RWPE2 (cell line): Measurements from ENCODE around the gene MTSS2.

Source experiments
- ATAC-seq: fragments of 200-7000 bp; cut with Tn5 transposase; 3 replicates; pipeline ENCODE4 v1.9.1; 2021; ENCODE audit warnings: low read depth
- DNase-seq: peaks from one replicate; pipeline ENCODE4 v3.0.0-alpha.2; 2020; ENCODE audit warnings: low spot score
- H3K27ac ChIP-seq: fragments of 450-650 bp; 2 replicates; pipeline ENCODE4 v1.5.1; 2017; ENCODE audit warnings: mild to moderate bottlenecking; ENCODE audit not compliant: poor library complexity, severe bottlenecking
- H3K27me3 ChIP-seq: fragments of 250-450 bp; sonication (Bioruptor Pico); 2 replicates; pipeline ENCODE4 v1.5.1; 2021; ENCODE audit warnings: mild to moderate bottlenecking, moderate library complexity; ENCODE audit not compliant: insufficient read depth, poor library complexity, severe bottlenecking
- H3K36me3 ChIP-seq: fragments of 250-450 bp; sonication (Bioruptor Pico); 2 replicates; pipeline ENCODE4 v1.5.1; 2020; ENCODE audit warnings: low read depth, mild to moderate bottlenecking, moderate library complexity
- H3K4me1 ChIP-seq: fragments of 250-450 bp; sonication (Bioruptor Pico); 2 replicates; pipeline ENCODE4 v1.5.1; 2021; ENCODE audit warnings: mild to moderate bottlenecking, moderate library complexity; ENCODE audit not compliant: insufficient read depth, poor library complexity, severe bottlenecking
- H3K4me3 ChIP-seq: fragments of 250-450 bp; sonication (Bioruptor Pico); 2 replicates; pipeline ENCODE4 v1.5.1; 2021; ENCODE audit warnings: mild to moderate bottlenecking, moderate library complexity; ENCODE audit not compliant: severe bottlenecking
- H3K9me3 ChIP-seq: fragments of 250-450 bp; sonication (Bioruptor Pico); 2 replicates; pipeline ENCODE4 v1.5.1; 2021; ENCODE audit warnings: mild to moderate bottlenecking, moderate library complexity; ENCODE audit not compliant: severe bottlenecking
- CTCF ChIP-seq: fragments of 450-650 bp; IDR thresholded peaks from one replicate; pipeline ENCODE4 v1.5.1; 2017; ENCODE audit warnings: mild to moderate bottlenecking, moderate library complexity; ENCODE audit not compliant: poor library complexity, severe bottlenecking

Gene MTSS2

GRCh38 chr16:70687102-70687511 is 1.3 kb upstream of the MTSS2 start:
- no peak for DNase-seq
- H3K27ac ChIP-seq: peak overlapping the region; percentile 92
- H3K36me3 ChIP-seq: peaks cover 22% of the 10 kb centered on the region
- no peak for TF ChIP-seq CTCF
- H3K4me1 ChIP-seq: peaks cover 53% of the 10 kb centered on the region
- no peaks in the 10 kb centered on the region for H3K27me3 ChIP-seq
- no peak overlapping the region for H3K4me3 ChIP-seq
- ATAC-seq: peak; percentile 8; the same call in 1 of the 3 replicates
- no peaks in the 10 kb centered on the region for H3K9me3 ChIP-seq

GRCh38 chr16:70686376-70687101 is 686 bp upstream of the MTSS2 start:
- ATAC-seq: peak; percentile 6; the same call in 1 of the 3 replicates
- no peak for DNase-seq
- Histone ChIP-seq H3K27me3 (no peaks in the 10 kb centered on the region), H3K4me1 (peaks cover 59% of the 10 kb centered on the region), H3K36me3 (peaks cover 28% of the 10 kb centered on the region), H3K9me3 (no peaks in the 10 kb centered on the region), H3K27ac (peak overlapping the region; percentile 92), H3K4me3 (peak overlapping the region; percentile 92)
- no peak for TF ChIP-seq CTCF

GRCh38 chr16:70685061-70685937 is 554 bp downstream of the MTSS2 start:
- TF ChIP-seq CTCF: no peak
- no peaks in the 10 kb centered on the region for H3K9me3 ChIP-seq
- ATAC-seq (peak; percentile 5; the same call in 2 of the 3 replicates), DNase-seq (no peak)
- H3K4me3 ChIP-seq: peak overlapping the region; percentile 92
- peaks cover 38% of the 10 kb centered on the region for H3K36me3 ChIP-seq
- peak overlapping the region; percentile 92 for H3K27ac ChIP-seq
- H3K4me1 ChIP-seq: peaks cover 56% of the 10 kb centered on the region
- H3K27me3 ChIP-seq: no peaks in the 10 kb centered on the region

GRCh38 chr16:70684146-70685060 is 1.4 kb downstream of the MTSS2 start:
- ATAC-seq (no peak), DNase-seq (no peak)
- Histone ChIP-seq H3K36me3 (peaks cover 43% of the 10 kb centered on the region), H3K4me3 (peak overlapping the region; percentile 92), H3K4me1 (peaks cover 56% of the 10 kb centered on the region), H3K27ac (peak overlapping the region; percentile 92), H3K9me3 (no peaks in the 10 kb centered on the region), H3K27me3 (no peaks in the 10 kb centered on the region)
- no peak for TF ChIP-seq CTCF
